SHP77 (cell line): ENCODE measurements around the gene APMAP.
"Not testable (repeated sequence)": the region's sequence is repeated elsewhere in the genome, so short reads cannot be mapped to it uniquely, and the experiment has no call there.

Experiments used
- DNase-seq, 2 experiments: peaks; one replicate each; lab custom pipeline; 2025; lab: John Stamatoyannopoulos, UW

Gene APMAP

DNA sequence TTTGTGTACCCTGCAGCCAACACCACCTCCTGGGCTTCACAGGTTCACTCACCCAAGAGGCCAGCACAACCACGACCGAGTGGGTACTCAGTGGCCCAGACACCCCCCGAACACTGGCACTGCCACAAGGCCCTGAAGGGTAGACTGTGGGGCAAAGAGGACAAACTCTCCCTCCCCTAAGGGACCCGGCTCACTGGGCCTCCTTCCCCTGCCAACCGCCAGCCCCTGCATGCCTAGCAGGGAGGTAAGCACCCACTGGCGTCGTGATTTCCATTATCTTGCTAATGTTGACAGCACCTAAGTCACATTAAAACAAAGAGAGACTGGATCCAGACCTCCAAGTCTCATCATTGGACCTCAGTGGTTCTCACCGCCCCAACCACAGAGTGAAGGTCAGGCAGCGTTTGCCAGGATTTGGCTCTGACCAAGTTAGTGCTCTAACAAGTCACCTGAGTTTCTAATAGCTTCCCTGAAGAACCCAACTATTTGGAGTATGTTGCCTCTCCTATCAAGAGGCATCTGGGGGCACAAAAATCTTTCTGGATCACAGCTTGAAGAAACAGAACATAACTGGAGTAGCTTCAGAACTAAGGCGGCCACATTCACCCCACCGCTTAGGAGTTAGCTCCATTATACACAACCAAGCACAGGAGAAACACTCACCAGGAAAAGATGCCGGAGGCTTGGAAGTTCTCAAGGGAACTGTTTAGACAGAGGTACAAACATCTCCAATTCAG, 14.0 kb upstream of the APMAP start:
- no peak for DNase-seq

DNA sequence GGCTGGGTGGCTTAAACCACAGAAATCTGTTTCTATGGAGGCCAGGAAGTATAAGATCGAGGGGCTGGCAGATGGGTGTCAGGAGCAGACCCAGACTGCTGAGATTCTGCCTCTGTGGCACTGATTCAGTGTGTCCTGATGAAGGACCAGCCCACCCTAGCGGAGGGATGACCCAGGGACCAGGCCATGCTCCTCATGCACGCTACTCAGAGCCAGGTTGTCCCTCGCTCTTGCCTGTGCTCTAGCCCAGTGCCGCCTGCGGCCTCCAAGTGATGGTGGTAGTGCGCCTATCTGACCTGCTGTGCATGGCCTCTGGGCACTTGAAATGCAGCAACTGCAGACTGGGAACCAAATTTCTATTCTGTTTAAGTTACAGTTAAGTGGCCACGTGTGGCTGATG, 13.1 kb upstream of the APMAP start:
- no peak for DNase-seq

DNA sequence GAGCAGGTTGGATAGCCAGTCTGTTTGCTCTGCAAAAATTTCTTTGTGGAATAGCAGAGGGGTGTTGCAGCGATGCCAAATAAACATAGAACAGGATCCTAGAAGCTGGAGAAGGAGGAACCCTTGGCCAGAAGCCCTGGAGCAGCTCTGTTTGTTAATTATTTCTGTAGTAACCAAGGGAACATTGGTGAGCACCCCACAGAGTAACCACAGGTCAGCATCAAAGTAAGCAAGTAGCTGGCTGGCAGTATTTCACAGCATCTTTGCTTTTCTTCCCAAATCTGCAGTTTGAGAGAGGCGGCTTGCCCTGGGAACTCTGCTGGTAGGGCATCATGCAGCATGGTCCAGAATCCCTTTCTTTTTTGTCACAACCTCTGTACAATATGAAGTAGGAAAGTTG, 12.7 kb upstream of the APMAP start:
- DNase-seq = no peak

DNA sequence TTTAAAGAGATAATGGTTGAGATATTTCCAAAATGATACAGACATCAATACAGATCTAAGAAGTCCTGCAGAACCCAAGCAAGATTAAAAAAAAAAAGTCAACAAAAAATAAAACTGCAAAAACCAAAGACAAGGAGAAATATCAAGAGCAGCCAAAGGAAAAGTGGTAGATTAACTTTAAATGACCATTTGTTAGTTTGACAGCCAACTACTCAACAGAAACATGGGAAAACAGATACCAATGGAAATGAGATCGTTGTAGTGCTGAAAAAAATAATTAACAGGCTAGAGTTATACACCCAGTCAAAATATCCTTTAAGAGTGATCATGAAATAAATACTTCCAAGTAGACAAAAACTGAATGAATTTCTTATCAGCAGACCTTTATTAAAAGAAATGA, 10.5 kb upstream of the APMAP start:
- DNase-seq = no peak

- DNase-seq = not testable (repeated sequence)
Observed at GRCh38 chr20:25001323-25001722, 8.8 kb upstream of the APMAP start.

DNA sequence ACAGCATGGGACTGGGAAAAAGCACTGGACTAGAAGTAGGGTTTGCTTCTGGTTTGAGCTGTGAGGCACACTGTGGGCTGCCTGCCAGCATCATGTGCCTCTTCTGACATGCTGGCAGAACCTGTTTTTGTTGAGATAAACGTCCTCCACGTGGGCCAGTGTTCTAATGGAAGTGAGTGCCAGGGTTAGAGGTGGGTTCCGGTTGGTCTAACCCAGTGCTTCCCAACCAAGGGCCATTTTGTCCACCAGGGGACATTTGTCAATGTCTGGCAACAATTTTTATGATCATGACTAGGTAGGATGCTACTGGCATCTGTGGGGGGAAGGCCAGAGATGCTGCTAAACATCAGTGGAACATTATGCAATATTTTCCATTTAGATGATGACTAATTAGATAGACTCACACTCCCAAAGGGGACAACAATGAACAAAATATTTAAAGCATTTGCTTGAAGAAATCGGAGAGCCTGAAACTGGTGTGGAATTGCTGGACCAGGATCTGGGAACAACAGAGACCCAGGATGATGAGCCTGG, 7.8 kb upstream of the APMAP start:
- DNase-seq = no peak

GRCh38 chr20:24999568-24999967, 7.0 kb upstream of the APMAP start:
- DNase-seq = no peak

DNA sequence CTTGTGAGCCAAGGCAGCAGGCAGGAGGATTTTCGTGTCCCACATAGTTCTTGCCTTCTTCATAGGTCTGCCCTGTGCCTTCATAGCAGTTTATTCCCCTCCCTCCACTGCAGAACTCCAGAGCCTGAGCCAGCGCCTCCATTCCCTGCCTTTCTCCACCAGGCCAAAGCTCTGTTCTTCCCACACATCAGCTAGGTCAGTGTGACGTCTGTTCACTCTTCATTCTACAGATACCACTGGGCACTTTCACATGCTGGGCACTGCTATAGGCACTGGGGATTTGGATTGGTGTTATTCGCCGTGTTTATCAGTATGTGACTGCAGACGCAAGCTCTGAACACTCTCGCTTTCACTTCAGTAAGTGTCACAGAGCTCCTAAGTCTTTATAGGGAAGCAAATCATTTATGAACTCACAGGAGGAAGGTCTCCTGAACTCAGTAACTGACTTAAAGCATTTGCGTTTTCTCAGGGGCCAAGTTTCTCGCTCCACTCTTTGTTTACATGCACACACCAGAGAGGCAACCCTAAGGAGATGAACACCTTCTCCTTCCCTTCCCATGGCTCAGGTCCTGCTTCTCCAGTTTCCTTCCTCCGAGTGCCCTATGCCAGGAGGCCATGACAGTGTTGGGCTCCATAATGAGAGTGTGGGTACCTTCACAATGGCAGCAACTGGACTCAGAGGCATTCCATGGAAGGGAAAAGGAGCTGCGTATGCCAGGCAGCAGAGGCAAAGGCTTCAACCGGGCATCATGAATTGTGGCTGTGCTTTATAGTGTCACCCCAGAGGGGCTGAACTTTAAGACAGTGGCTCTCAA, 6.3 kb upstream of the APMAP start:
- no peak for DNase-seq

DNA sequence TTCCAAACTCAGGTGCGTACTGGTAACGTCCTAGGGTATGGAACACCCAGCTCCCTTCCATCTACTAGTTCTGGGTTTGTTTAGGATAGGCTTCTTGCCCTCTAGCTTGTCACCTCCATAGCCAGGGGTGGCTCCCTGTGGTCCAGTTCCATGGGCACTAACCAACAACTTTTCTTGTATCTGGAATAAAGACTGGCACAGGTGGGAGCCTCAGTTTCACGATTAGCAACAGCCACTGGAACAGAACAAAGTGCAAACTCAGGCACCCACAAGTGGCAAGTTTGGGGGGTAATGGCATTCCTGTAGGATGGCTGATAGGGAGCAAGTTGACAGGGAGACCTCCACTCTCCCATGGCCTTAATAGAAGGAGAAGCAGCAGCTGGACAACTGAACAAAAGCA, 5.6 kb upstream of the APMAP start:
- no peak for DNase-seq

- DNase-seq = no peak
Observed at GRCh38 chr20:24996449-24997377, 4.2 kb upstream of the APMAP start.

- DNase-seq = no peak
Observed at GRCh38 chr20:24995741-24996448, 3.3 kb upstream of the APMAP start.

GRCh38 chr20:24994470-24995368, 2.2 kb upstream of the APMAP start:
- DNase-seq = peak; percentile 81 to 82

DNA sequence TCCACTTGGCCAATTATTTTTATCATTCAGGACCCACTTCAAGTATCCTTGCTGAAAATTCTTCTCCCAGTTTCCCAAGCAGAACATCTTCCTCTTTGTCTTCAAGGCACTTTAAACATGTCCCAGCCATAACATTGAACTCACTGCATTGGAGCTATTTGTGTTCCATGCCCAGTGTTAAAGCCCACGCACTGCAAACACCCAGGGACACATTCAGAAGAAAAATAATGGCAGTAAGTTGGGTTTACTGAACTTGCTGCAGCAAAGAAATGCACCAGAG, 1.6 kb upstream of the APMAP start:
- no peak for DNase-seq

DNA sequence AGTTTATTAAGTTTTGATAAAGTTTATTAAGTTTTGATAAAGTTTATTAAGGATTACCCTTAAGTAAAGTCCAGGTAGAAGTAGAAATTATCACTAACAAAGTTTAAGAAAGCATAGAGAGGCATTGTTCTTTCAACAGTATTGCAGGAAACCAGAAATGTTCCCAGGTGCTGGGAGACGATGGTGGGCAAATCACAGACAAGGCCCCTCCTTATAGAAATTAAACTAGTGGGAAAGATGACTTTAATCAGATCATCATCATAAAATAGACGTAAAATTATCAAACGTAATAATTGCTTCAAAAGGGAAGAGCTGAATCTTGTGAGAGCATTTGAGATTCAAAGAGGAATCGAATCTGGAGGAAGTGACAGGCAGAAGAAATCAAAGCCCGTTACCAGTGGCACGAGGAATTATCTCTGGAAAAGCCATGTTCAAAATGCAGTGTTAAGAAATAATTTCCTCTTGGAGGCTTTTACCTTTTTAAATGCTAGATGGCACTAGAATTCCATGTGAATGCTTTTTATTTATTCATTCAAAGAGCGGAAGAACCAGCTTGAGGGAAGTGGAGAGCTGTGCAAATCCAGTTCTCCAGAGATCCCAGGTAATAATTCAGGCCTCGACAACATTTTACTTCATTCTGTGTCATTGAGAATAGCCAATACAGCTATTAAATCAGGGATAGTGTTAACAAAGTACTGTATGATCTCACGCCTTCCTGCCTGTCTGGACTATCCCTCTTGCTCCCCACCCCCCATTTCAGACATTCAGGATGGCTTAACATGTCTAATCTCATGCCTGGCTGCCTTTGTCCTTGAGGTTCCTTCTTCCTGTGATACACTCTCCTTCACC, 1.0 kb upstream of the APMAP start:
- DNase-seq = peak; percentile 14 to 35

- DNase-seq = peak; percentile 16 to 39
Observed at GRCh38 chr20:24991897-24992486, 559 bp downstream of the APMAP start.

DNA sequence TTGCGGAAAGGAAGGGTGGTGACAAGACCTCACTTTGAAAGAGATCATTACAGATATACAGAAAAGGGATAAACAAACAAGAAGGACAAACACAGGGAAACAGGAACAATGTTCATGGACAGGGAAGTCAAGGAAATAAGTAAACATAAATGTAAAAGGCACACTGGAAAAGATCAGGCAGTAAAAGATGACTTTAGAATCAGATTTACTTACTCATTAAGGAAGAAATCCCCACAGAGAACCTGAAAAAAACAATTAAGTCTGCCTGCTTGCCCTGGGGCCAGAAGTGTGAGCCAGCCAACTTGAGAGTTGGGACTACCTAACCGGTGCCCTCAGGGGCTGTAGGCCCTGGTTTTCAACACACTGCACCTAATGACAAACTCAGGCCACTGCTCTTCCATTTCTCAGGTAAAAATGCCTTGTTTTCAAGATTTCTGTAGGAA, 1.7 kb downstream of the APMAP start:
- no peak for DNase-seq

- no peak for DNase-seq
Observed at GRCh38 chr20:24989162-24989561, 3.4 kb downstream of the APMAP start.

GRCh38 chr20:24987873-24988835, 4.4 kb downstream of the APMAP start:
- no peak for DNase-seq
